GM21825 (cell line): ENCODE measurements around the gene NEGR1.

Source experiments
- ATAC-seq: cut with Tn5 transposase; IDR thresholded peaks from one replicate; pipeline ENCODE4 v1.9.1; 2021; ENCODE audit warnings: mild to moderate bottlenecking, moderate library complexity; ENCODE audit not compliant: unreplicated experiment

The NEGR1 gene

DNA sequence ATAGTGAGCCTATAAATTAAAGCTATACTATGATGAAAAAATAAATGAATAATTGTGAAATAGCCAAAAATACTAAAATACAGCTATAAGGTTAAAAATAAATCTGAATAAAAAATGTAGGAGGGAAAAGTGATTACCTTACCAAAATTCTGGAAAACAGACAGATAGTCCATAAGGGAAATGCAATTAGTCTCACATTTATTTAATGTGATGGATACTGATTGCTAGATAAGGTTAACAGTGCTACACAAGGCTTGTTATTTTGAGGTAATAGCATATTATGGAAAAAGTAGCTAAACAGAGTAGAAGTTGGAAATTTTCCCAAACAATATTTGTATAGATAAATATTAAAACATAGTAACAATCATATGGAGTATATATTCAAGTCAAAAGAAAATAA lies 413.0 kb downstream of the NEGR1 start:
- no peak for ATAC-seq

DNA sequence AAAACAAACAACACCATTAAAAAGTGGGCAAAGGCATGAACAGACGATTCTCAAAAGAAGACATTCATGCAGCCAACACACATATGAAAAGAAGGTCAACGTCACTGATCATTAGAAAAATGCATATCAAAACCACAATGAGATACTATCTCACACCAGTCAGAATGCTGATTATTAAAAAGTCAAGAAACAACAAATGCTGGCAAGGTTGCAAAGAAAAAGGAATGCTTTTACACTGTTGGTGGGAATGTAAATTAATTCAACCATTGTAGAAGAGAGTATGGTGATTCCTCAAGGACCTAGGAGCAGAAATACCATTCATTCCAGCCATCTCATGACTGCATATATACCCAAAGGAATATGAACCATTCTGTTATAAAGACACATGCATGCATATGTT lies 419.6 kb downstream of the NEGR1 start:
- ATAC-seq = no peak

DNA sequence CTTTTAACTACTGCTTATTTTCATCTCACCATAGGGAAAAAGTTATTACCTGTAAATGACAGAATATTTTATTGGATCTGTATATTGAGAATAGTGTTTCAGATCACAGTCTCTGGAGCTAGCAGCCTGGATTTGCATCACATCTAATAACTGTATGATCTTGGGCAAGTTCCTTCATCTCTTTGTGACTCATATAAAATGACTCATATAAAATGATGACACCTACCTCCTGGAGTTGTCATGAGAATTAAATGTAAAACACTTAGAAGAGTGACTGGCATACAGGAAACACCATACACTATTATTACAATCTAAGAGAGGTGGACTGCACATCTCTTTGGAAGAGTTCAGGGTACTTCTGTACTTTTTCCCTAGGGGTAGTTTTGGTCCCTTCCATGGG lies 421.3 kb downstream of the NEGR1 start:
- no peak for ATAC-seq

DNA sequence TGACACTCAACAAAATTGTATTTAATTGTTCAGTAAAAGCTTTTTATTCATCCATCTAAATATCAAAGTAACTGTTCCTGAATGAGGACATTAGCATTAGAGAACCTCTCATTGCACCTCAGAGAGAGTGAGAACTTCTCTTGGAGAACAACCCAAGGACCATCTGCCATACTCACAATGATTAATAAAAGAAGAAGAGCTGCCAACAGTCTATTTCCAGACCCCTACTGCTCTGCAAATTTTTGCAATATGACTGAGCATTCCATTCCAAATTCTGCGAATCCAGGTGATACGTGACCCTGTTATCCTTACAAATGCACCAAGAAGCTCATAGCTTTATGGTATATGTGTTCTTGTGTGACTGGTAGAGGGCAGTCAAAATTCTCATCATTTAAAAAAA lies 422.5 kb downstream of the NEGR1 start:
- ATAC-seq = no peak

DNA sequence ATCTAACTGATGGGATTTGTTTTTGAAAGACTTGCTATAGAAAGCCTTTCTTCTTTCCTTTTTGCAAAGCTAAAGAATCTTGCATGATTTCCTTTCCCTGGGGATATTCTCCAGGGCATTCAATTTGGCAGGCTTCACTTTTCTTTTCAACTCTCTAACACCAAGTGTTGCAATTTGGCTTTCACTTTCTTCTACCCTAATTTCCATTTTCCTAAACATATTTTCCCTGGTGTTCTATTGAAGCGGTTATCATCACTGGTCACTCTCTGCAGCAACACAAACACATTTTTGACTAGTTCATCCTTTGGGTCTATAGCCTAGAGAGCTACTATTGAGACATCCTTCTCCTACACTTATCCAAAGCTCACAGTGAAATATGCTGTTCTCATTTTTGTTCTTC lies 424.5 kb downstream of the NEGR1 start:
- no peak for ATAC-seq

DNA sequence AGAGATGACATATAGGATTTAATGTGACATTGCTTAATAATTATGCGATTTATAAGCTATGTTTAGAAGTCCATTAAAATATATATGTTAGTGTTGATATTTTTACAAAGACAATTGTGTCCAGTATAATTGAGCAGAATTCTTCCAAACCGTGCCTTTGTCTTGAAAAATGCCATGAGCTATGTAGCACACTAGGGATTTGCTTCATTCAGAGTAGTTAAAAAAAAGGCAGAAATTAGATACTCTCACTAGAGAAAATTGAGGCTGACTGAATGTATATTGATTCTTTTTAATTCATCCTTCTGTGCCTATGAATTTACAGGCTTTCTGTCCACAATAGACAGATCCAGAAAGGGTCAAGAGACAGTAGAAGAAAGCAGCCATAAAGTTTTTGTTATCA lies 429.0 kb downstream of the NEGR1 start:
- no peak for ATAC-seq

DNA sequence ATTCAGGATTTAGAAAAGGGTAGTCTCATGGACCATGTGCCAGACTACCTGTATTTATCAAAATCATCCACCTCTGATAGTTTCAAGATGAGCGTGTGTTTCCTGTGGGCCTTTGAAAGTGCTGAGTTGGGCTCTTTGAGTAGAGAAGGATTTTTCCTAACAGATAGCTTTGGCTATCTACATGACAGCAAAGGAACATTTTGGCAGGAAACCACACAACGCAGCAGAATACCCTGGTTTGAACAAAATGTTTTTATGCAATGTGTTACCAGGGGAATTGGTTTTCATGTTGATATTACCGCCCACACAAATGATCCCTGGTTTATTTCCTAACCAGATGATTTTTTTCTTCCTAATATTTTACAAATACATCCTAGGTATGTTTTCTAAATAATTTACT lies 431.4 kb downstream of the NEGR1 start:
- no peak for ATAC-seq

DNA sequence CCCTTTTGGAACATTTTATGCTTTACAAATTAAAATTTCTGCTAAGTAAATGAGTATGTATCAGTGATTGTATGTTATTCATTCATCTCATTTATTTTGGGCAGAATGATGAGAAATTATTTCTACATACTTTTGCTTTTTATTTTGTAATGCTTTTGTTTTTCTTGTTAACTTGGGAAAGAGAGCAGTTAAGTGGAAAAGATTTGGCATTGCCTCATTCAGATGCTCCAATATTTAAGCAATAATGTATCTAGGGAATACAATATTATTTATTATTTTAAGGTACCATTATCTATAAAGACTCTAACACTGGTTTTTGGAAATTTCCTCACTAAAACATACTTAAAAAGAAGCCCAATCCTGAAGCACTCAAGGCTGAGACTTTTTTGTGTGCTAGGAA lies 431.8 kb downstream of the NEGR1 start:
- no peak for ATAC-seq

DNA sequence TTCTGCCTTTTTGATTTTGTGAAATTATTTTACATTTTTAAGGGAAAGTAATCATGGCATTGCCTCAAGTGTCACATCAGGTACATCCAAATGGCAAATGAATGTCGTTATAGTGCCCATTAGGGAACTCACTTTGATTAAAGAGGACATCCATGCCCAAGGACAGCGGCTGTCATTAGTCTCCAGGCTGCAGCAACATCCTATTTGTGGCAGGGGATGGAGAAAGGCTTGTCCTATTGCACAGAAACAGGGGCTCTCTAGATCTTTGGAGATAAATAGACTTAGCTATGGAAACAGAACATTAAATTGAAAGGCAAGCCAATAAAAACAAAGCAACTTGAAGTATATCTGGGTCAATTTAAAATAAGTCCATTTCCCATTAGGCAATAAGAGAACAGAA lies 439.3 kb downstream of the NEGR1 start:
- ATAC-seq = no peak

DNA sequence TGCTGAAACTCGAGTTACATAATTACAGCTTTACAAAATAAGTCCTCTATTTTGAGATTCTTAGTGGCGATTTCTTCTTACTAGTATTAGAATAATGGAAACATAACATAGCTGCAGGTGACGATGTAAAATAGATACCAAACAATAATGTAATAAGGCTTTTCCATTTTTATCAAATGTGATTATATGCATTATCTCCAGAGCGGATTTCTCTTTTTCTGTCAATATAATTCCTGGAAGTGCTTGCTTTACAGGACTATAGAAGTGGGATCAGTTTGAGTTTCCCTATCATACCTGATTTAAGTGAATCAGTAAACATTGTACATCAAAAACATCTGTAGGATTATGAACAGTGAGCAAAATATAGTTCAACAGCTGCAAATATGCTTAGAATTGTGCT lies 442.5 kb downstream of the NEGR1 start:
- no peak for ATAC-seq

DNA sequence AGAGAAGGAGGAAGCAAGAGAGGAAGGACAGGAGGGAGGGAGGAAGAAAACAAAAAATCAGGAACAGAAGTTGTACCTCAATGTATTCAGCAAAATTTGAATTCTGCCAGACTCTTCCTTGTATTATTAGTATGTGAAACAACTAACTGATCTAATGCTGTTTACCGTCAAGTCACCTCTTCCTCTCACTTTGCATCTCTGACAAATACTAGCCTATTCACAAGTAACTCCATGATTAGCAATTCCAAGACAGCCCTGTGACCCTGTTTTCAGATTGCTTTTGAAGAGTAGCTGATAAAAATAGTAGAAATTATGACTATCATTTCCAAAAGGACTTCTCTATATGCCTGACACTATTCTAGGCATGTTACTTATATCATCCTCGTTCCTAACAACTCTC lies 445.4 kb downstream of the NEGR1 start:
- ATAC-seq = no peak

DNA sequence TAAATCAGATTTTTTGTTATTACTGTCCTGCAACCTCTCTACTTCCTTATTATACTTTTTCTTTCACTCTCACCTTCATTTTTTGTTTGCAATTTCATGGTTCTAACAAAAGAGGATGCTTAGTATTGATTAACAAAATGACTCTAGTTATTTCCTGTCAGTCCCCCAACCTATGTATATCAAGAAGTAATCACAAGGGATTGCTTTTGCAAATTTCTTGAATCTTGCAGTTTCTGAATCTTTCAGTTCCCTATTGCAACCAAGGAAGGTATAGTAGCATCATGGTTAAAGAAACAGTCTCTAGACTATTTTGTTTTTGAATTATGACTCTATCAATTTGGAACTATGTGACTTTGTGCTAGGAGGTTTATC lies 446.9 kb downstream of the NEGR1 start:
- peak; percentile 83 for ATAC-seq

DNA sequence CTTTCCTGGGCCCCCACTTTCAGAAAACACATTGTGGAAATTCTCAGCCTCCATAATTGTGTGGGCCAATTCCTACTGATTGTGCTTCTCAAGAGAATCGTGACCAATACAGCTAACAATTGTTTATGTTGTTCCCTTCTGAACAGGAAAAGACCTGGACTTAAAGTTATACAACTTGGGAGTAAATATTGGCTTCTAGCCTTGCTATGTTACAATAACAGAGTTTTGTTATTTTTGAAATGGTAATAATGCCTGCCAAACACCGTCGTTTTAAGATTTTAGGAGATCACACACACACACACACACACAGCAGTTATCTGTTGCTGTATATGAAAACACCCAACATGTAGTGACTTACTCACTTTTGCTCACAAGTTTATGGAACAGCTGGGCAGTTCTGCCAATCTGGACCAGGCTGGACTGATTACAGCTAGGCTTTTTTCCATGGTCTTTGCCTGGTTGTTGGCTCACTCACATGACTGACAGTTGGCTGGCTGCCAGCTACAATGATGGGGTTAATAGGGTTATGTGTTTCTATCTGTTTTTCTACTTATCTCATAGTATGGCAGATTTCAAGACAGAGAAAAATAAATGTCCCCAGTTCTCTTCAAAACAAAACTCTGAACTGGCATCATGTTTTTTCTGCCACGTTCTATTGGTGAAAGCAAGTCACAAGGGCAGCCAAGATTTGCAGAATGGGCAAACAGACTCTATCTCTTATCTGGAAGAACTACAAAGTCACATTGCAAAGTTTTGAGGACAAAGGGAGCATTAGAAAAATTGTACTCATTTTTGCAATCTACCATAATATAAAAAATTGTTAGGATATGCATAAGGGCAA lies 447.5 kb downstream of the NEGR1 start:
- ATAC-seq = no peak

DNA sequence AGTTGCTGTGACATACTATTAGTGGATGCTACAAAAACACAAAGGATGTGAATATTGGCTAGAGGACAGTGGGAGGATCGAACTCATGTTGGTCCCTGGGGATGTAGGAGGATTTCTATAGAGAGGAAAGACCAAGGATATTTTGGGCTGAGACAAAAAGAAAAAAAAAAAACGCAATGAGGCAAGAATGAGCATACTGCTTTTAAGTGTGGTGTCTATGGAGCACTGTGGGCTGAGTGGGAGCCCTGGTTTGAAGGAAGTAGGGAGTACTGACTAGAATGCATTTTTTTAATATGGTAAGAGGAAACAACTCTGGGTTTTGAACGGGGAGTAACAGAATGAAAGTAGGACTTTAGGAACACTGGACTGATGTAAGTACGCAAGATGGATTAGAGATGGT lies 450.7 kb downstream of the NEGR1 start:
- no peak for ATAC-seq

DNA sequence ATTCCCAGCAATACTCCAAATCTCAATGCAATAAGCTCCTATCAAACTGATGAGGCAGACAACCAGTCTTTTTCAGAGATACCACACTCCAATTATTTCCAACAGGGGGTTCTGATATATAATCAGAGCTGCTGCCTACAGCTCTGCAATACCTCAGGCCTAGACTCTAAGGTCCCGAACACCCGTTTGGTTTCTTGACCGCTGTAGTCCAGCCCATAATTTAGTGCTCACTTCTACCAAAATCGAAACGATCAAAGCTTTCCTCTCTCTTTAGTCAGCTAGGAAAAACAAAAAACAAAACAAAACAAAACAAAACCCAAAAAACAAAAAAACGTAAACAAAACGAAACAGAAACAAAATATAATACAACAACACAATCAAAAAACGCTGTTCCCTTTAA lies 453.0 kb downstream of the NEGR1 start:
- ATAC-seq = no peak

DNA sequence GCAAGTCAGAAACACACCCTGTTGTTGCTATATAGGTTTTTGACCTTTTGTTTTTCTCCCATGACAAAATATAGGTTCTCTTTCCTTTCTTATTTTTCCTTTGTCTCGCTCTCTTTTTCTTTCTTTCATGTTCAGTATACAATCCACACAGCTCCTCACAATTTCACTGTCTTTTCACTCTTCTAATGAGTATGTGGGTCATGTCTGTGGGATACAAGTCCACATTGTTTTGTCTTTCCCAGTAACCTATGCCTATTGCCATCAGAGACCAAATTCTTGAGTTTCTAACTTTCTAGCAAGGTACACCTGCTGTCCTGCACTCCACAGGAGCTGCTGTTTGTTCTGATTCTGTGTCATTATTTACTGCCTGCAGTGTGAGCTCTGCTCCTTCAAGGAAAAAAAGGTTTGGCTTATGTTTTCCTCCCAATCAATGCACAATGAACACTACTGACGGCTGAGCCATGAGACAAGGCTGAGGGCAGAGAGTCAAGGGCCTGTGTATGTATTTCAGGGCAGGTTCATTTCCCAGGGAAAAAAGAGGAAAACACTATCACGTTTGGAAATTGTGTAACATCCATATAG lies 453.8 kb downstream of the NEGR1 start:
- no peak for ATAC-seq

DNA sequence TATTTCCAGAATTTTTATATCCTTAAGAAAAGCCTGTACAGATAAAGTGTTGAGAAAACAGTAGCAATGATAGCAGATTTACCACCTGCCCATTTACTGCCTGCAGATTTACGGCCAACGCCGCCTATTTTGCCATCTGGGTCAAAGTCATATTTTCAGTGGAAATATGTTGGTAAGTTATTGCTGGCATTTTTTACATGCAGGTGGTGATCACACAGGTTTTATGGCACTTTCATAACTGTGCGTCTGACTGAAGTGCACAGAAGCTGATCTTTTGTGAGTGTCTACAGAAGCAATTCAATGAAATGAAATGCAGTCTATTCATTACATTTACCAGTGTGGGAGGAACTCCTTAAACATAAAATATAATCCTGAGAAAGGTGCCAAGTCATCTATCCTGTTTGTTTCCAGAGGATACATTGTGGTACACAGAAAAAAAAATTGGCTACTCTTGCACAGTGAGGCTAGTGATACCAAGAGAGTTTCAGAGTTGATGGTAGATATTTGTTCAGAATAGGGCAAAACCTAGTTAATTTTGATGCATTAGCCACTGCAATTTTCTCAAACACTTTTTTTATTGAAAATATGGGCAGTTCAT lies 458.5 kb downstream of the NEGR1 start:
- no peak for ATAC-seq

DNA sequence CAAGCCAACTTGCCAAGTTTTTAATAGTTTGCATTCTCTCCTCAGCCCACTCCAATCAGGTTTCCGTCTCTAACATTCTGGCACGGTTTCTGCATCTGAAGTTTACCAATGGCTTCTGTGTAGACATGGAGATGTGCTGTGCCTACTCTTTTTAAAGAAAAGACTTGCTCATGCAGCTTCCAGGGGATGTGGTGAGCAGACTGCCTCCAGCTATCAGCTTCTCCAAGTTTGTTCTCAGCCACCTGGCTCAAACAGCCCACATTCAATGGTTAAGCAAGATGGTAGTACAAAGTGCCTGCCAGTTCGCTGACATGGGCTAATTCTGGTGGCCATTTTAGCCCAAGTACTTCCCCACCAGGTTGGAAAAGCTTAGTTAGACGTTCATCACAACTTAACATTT lies 465.3 kb downstream of the NEGR1 start:
- ATAC-seq = no peak

DNA sequence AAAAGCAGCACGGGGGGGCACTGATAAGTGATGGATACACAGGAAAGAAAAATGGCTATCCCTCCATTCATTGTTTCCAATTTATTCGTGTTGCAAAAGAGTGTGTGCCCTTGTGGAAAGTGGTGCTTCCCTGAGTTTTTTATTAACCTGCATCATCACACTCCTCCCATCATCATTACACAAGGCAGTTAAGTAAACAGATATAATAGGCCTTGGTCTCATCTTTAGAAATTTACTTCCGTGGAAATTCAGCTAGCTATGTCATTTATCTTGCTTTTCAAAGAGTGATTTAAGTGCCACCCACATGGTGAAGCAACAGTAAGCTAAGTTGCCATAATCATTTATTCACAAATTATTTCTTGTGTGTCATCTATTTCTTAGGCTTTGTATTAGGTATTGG lies 473.3 kb downstream of the NEGR1 start:
- ATAC-seq = no peak

DNA sequence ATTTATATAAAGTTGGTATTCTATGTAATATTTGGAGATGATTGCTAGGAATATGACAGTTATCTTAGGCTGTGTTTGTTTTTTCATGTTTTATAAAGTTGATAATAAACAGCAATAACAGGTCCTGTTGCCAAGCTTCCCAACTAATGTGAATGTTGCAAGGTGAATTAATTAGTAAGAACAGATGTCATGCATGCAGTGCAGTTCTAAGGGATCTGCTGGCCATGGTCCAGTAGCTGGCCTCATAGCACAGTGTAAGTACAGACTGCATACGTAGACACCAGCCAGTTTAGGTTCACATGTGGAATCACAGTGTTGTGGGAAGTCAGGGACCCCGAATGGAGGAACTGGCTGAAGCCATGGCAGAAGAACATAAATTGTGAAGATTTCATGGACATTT lies 478.2 kb downstream of the NEGR1 start:
- no peak for ATAC-seq

DNA sequence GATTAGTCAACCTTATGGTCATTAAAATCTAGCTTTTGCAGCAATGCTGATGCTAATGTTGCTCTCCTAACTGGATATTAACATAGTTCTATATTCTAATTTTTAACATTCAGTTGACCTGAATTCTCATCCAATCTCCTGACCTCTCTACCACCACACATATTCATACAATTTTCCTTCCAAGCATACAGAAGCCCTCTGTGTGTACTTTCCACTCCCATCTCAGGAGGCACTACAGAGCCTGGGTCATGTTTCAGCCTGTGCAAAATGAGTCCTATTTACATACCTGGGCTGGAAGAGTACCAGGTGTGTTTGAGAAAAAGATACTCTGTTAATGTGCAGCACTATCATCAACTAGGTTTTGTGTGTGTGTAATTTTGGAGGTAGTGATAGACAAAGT lies 486.3 kb downstream of the NEGR1 start:
- ATAC-seq = no peak

DNA sequence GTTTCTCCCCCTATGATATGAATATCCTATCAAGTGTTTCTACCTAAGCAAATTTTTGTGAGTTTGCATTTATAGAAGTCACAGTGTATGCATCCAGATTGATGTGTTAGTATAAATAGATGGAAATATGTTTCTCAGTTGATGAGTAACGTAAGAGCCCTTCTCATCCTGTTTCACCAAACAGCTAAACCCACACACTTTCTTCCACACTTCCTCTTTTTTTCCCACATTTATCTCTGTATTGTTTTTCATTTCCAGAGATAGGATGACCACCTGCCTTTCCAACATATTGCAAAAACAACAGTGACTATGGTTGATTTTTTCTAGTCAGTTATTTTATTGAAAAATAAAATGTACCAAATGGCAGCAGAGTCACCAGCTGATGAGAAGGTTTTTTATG lies 490.1 kb downstream of the NEGR1 start:
- ATAC-seq = no peak

DNA sequence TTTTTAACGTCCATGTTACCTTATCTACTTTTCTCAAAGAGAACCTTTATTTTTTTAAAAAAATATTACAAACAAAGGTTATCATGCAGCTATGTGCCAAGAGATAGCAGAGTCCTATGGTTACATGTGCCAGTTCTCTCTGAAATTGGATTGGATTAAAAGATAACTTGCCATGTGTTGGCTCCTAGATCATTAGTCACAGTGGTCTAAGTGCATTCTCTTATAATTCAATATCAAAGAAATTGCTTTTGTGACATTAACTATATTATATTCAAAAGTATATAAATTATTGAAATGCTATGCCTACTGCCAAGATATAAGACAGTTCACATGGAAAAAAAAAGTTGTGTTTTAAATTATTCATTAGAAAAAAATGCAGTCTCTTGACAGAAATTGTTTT lies 494.2 kb downstream of the NEGR1 start:
- no peak for ATAC-seq
